OCI-LY1 (cell line): ENCODE data around the gene CRYBG1.

ENCODE experiments used
- EZH2 ChIP-seq: fragments of 200-600 bp; sonication (generic), shearing (Covaris generic); IDR thresholded peaks from 2 replicates; pipeline ENCODE4 v1.8.0; 2017; ENCODE audit warnings: borderline replicate concordance, mixed run types, mild to moderate bottlenecking, antibody characterized with exemption, low read length, moderate library complexity, mixed read lengths
- TF ChIP-seq, protein P1 (sequence below): fragments of 200-600 bp; sonication (generic), shearing (Covaris generic); IDR thresholded peaks from 2 replicates; pipeline ENCODE4 v1.5.1; 2017; ENCODE audit warnings: mild to moderate bottlenecking, antibody characterized with exemption, low read length, moderate library complexity, mixed read lengths

DNA sequence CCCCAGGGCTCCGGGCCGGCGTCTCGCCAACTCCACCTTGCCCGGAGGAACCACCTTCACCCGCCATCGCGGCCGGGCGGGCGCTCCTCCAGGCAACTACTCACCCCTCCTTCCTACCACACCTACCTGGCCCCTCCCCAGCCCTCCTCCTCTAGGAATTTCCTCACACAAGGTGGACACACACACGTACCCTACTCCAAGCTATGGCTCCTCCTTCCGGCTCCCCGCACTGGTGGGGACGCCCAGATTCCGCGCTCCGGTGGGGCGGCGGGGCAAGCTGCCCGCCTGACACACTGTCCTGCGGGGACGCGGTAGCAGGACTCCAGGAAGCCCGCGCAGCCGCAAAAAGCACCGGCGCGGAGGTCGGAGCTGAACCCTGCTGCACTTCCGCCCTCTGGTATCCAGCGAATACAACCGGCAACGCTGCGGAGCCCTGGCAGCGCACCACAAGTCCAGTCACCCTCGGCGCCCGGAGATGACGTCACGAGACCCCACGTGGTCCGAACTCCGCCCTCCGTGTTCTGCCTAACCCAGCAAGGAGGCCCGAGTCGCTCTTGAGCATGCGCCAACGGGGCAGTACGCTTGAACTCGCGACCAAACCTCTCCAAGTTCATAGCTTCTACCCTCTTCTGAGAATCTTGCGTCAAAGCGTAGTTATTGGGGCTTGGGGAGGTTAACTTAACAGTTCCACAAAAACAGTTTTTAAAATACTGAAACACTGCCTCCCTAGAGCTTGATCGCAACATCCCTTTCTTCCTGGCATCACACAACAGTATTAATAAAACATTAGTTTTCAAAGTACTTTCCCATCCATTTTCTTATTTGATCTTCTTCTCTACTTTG is 35.0 kb upstream of the CRYBG1 start, which contains the start of gene ATG5:
- TF ChIP-seq, protein P1, sequence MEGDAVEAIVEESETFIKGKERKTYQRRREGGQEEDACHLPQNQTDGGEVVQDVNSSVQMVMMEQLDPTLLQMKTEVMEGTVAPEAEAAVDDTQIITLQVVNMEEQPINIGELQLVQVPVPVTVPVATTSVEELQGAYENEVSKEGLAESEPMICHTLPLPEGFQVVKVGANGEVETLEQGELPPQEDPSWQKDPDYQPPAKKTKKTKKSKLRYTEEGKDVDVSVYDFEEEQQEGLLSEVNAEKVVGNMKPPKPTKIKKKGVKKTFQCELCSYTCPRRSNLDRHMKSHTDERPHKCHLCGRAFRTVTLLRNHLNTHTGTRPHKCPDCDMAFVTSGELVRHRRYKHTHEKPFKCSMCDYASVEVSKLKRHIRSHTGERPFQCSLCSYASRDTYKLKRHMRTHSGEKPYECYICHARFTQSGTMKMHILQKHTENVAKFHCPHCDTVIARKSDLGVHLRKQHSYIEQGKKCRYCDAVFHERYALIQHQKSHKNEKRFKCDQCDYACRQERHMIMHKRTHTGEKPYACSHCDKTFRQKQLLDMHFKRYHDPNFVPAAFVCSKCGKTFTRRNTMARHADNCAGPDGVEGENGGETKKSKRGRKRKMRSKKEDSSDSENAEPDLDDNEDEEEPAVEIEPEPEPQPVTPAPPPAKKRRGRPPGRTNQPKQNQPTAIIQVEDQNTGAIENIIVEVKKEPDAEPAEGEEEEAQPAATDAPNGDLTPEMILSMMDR: no peak
- TF ChIP-seq EZH2: no peak
